Mesothelial cell of epicardium (in vitro differentiated cells): ENCODE data around the gene LYPD6. TPM values are rescaled to one million over a fixed set of nuclear protein-coding genes. Genes with fewer than 3 reads are reported as not detected.

Experiments
- DNase-seq, 2 experiments: peaks; one replicate each; pipeline ENCODE4 v3.0.0; 2021; ENCODE audit warnings: low spot score in 2 of 2; ENCODE audit not compliant: unreplicated experiment in 2 of 2
- H3K27ac Mint-ChIP-seq: 2 replicates; pipeline ENCODE4 v1.8.0; 2021; ENCODE audit warnings: mixed read lengths
- H3K27me3 Mint-ChIP-seq: 2 replicates; pipeline ENCODE4 v1.8.0; 2021; ENCODE audit warnings: low read depth, mixed read lengths
- H3K36me3 Mint-ChIP-seq: 2 replicates; pipeline ENCODE4 v1.8.0; 2021; ENCODE audit warnings: mixed read lengths
- H3K4me1 Mint-ChIP-seq: 2 replicates; pipeline ENCODE4 v1.8.0; 2021; ENCODE audit warnings: mixed read lengths
- H3K4me3 Mint-ChIP-seq: 2 replicates; pipeline ENCODE4 v1.8.0; 2021; ENCODE audit warnings: mild to moderate bottlenecking, moderate library complexity, mixed read lengths
- H3K9me3 Mint-ChIP-seq: 2 replicates; pipeline ENCODE4 v1.8.0; 2021; ENCODE audit warnings: mixed read lengths
- CTCF ChIP-seq: fragments of 200-600 bp; sonication (generic); IDR thresholded peaks from one replicate; pipeline ENCODE4 v1.5.0; 2021; ENCODE audit warnings: antibody characterized with exemption; ENCODE audit not compliant: unreplicated experiment
- total RNA-seq: library from RNA; stranded (reverse); gene quantifications from 3 replicates; pipeline ENCODE4 v1.2.1, GENCODE V29; 2021

LYPD6 gene
- total RNA-seq, 1 donor from 2014 or later: 16.2 TPM

- no peak for TF ChIP-seq CTCF
- no peaks in the 10 kb centered on the region for H3K27me3 Mint-ChIP-seq
- peaks cover 13% of the 10 kb centered on the region for H3K9me3 Mint-ChIP-seq
- H3K36me3 Mint-ChIP-seq: peaks cover 5% of the 10 kb centered on the region
- H3K4me1 Mint-ChIP-seq: no peaks in the 10 kb centered on the region
- H3K27ac Mint-ChIP-seq: no peak overlapping the region
- DNase-seq: no peak
- H3K4me3 Mint-ChIP-seq: no peak overlapping the region
These were observed 183.1 kb downstream of the LYPD6 start for GRCh38 chr2:149513461-149513860.
